COLO668 (cell line): Measurements from ENCODE around the gene VPS13C.

Source experiments
- DNase-seq: peaks from one replicate; lab custom pipeline; 2025; ENCODE audit not compliant: unreplicated experiment; lab: John Stamatoyannopoulos, UW

Gene VPS13C

DNA sequence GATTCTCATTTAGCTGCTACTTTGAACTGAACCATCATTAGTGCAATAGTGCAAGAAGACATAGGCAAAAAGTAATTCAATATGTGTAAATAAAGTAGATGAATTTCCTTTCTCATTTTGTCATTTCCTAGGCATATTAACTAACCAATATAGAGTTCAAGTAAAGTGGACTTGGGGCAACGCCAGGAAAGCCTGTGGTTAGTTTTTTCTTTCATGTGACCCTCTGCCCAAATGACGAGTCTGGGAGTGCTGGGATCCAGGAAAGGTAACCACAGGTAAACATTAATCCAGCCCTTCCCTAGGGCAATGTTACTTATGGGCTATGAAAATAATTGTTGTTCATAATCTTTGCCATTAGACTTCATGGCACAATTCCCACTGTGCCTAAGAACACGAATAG is 181.0 kb downstream of the VPS13C start:
- peak; percentile 61 for DNase-seq

GRCh38 chr15:61871926-61872522 is 188.2 kb downstream of the VPS13C start:
- no peak for DNase-seq

DNA sequence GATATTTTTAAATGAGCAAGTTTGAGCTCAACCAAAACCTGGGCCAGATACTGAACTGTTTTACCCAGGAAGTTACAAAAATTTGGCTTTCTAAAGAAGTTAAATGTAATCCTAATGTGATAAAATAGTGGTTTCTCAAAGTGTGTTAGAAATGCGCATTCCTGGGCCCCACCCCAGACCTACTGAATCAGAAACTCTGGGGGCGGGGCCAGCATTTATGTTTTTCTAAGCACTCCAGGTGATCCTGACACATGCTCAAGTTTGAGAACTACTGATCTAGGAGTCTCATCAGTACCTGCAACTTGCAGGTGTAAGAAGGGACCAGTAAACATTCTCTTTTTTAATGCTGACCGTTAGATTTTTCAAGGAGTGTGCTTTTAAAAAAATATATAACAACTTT is 190.6 kb downstream of the VPS13C start:
- no peak for DNase-seq

DNA sequence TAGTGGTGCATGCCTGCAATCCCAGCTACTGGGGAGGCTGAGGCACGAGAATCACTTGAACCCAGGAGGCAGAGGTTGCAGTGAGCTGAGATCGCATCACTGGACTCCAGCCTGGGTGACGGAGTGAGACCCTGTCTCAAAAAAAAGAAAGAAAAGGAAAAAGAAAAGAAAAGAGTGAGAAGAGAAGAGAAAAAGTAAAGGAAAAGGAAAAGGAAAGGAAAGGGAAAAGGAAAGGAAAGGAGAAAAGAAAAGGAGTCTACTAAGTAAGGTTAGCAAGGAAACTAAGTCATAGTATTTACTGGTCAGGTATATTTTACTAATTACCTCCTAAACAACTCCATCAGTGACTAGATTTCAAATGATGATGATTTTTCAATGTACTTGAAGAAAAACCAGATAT is 198.3 kb downstream of the VPS13C start:
- no peak for DNase-seq

DNA sequence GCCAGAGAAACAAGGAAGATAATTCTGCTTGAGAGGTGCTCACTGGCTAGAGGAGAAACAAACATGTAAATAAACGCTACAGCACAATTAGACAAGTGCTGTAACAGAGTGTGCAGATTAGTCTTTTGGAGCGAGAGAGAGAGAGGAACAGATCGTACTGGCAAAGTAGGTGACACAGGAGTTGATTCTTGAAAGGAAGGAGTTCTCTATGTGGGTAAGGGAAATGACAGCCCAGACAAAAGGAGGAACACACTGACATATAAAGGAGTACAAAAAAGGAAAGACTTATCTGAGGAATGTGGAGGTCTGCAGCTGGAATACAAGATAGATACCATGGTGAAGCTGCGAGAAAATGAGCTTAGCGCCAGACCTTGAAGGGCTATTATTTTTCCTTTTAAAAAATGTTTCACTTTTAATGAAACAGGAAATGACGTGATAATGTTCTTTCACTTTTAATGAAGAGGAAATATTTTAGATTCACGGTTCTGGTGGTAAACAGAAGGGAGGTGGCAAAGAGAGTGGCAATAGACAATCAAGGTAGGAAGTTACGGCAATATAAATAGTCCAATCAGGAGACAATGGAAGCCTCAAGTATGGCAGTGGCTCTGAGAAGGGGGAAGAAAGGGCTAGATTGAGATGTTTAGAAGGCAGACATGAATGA is 202.9 kb downstream of the VPS13C start:
- DNase-seq, result no peak

DNA sequence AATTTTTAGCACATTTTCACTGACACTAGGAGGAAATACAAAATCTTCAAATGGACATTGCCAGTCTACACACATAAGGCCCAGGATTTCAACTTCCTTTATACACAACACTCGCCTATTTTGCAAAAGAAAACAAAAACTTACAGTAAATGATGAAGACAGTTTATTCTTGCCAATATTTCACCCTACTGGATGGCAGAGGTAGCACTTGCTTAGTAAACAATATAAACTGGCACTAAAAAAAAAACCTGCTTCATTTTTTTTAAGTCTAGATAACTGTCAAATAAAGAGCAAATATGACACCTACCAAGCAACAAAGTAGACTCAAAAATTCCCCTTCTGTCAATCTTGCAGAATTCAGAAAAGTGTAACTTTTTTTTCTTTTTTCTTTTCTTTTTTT is 204.0 kb downstream of the VPS13C start:
- DNase-seq, result no peak

DNA sequence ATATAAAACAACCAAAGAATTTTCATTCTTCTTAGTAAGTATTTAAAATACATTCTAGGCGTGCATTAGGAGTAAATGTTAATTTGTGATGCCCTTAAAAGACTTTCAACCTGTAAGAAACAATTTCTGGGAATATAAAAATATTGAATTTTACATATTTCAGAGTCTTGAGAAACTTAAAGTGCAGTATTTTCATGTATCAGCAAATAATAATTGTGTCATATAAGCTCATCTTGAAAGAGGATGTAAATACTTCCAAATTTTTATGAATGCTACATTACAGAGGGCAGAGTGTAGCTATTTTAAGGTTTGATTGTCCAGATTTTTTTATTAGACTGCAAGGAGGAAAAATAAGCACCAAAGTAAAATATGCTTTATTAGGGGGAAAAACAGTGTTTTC is 207.1 kb downstream of the VPS13C start:
- no peak for DNase-seq

- no peak for DNase-seq
Measured at GRCh38 chr15:61851955-61852354, 208.3 kb downstream of the VPS13C start.

GRCh38 chr15:61849447-61849846 is 210.8 kb downstream of the VPS13C start:
- DNase-seq, result no peak

- DNase-seq, result no peak
Measured at GRCh38 chr15:61841466-61841865, 218.8 kb downstream of the VPS13C start.

DNA sequence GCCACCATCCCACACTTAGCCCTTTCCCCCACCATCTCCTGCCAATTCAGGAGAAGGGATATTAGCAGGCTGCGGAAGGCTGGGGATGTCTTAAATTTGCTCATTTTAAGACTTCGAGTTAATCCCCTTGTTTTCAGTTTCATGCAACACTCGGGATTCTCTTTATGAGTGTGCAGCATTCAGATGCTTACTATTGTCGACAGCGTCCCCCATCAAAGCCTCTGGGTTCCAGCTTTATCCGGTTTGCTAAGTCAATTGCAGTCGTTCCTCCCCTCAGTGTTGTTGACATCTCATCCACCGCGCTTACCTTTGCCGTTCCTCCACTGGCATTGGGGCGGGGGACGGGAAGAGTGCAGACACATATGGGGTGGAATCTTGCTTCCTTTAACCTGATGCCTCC is 220.2 kb downstream of the VPS13C start:
- no peak for DNase-seq

DNA sequence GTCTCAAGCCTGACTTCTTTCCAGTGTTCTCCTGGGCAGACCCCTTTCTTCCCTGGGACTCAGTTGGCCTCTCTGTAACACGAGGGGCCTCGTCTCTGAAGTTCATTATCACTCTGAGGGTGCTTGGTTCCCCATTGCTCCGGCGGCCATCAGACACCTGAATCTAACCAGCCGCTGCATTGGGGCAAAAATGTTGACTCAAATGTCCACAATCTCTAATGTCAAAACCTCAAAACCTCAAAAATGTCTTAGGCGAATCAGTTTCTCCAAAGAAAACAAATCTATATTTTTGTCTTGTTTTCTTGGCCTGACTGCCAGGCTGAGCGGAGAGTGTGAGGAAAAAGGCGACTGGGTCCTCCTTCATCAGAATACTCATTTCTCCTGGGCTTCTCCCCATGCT is 220.7 kb downstream of the VPS13C start:
- no peak for DNase-seq

DNA sequence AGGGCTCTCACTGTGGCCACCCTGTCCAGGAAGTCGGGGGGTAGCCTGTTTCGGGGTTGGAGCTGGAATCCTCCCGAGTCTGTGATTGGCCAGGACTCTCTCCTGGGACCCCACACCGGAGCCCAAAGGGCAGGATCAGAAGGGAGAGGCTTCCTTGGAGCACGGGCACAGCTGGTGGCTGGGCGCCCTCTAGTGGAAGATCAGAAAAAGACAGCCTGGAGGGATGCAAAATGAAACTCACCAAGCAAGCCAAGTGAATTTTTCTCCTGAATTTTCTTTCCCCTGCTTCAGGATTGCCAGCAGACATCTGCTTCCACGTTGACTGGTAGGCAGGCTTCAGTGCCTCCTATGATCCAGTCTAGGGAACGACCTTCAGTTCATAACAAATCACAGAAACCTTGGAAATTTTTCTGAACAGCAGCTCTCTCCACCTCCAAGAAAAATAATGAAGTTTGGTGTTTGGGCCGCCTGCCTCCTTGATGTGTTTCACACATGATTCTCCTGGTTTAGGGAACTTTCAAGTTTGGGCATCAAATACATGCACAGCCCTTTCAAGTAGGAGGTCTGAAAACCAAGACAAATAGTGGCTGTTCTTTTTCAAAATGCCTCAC is 224.6 kb downstream of the VPS13C start:
- peak; percentile 57 for DNase-seq

GRCh38 chr15:61835029-61835428 is 225.2 kb downstream of the VPS13C start:
- DNase-seq, result no peak

GRCh38 chr15:61834076-61834697 is 226.1 kb downstream of the VPS13C start:
- DNase-seq, result peak; percentile 77

DNA sequence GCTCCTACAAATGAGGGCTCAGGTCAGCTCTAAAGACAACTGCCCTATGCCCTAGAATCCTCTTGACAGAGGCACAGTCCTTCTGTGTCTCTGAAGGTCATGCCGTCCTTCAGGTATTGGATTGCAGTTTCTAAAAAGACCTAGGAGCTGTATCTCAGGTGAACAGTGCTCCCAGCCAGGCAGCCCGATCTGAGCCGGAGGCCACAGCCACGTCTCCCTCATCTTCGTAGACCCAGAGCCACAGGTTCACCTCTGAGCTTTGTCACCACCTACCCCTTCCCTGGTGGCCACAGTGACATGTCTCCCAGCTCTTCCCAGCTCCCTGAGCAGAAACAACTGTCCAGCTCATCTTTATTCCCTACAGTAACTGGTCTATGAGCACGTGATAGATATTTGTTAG is 228.0 kb downstream of the VPS13C start:
- DNase-seq, result no peak

- no peak for DNase-seq
Measured at GRCh38 chr15:61831505-61831921, 228.7 kb downstream of the VPS13C start.

DNA sequence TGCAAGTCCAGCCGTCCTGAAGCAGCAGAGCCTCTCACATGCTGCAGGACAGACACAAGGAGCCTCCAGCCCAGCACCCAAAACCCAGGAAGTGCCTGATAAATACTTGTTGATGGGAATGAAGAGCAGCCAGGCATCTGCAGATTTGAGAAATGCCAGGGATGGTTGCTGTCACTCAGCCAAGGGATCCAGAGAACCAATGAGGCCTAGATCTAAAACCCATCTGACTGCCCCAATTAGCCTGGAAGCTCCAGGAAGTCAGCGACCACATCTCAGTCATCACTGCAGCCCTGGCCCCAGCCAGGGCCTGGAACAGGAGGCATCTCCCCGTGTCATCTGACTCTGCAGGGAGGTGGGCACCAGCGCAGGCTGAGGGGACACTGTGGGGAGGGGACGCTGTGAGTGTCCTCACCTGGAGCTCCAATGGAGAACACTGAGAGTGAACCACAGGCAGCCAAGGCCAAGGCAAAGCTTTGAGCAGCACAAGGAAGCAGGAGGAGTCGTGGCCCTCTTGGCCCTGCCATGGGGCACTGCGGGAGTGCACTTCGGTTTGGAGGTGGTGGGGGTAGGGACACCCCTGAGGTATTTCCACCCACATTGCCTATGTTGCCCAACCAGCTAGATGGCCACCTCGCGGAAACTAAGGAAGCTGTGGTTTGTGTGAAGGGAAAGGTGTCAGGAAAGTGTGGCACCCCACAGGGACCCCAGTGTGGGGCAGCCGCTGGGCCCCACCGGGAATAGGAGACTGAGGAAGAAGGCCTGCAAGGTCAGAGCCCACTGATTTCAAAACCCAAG is 229.5 kb downstream of the VPS13C start:
- DNase-seq, result no peak

GRCh38 chr15:61829514-61829889 is 230.7 kb downstream of the VPS13C start:
- no peak for DNase-seq

GRCh38 chr15:61828860-61829513 is 231.3 kb downstream of the VPS13C start:
- DNase-seq, result no peak

- DNase-seq, result no peak
Measured at GRCh38 chr15:61828008-61828407, 232.2 kb downstream of the VPS13C start.
